WTC11 (cell line): ENCODE data around the gene RNF31. TPM values are rescaled to one million over a fixed set of nuclear protein-coding genes. Genes with fewer than 3 reads are reported as not detected.

Experiments used
- ATAC-seq: fragments of 200-7000 bp; cut with Tn5 transposase; 2 replicates; pipeline ENCODE4 v1.10.0; 2021; ENCODE audit warnings: mild to moderate bottlenecking, moderate library complexity
- CTCF ChIA-PET: fragments of 300-600 bp; sonication (Branson Sonifier 250); formaldehyde crosslinking; loops from one replicate; lab custom pipeline; 2021; ENCODE audit warnings: antibody characterized with exemption; lab: Charles Lee
- POLR2A ChIA-PET: fragments of 350-600 bp; sonication (Branson Sonifier 250); formaldehyde crosslinking; loops from one replicate; lab custom pipeline; 2021; ENCODE audit warnings: antibody characterized with exemption; lab: Charles Lee
- DNase-seq: peaks from one replicate; pipeline ENCODE4 v3.0.0; 2021; ENCODE audit warnings: low spot score
- H3K27ac Mint-ChIP-seq: 2 replicates; pipeline ENCODE4 v1.8.0; 2021; ENCODE audit warnings: mixed read lengths
- H3K27me3 Mint-ChIP-seq: 2 replicates; pipeline ENCODE4 v1.8.0; 2021; ENCODE audit warnings: low read depth, mild to moderate bottlenecking, moderate library complexity, mixed read lengths
- H3K36me3 Mint-ChIP-seq: 2 replicates; pipeline ENCODE4 v1.8.0; 2021; ENCODE audit warnings: mixed read lengths
- H3K4me1 Mint-ChIP-seq: 2 replicates; pipeline ENCODE4 v1.8.0; 2022; ENCODE audit warnings: mixed read lengths
- H3K4me3 Mint-ChIP-seq: 2 replicates; pipeline ENCODE4 v1.8.0; 2021; ENCODE audit warnings: mild to moderate bottlenecking, moderate library complexity, mixed read lengths
- H3K9me3 Mint-ChIP-seq: 2 replicates; pipeline ENCODE4 v1.8.0; 2021; ENCODE audit warnings: mixed read lengths
- CREM ChIP-seq: sonication (generic); formaldehyde crosslinking; IDR thresholded peaks from 2 replicates; pipeline ENCODE4 v1.8.1; 2022; ENCODE audit warnings: mild to moderate bottlenecking, missing genetic modification reagents, moderate library complexity
- ESRRA ChIP-seq: sonication (generic); formaldehyde crosslinking; IDR thresholded peaks from 2 replicates; pipeline ENCODE4 v1.8.1; 2022; ENCODE audit warnings: mild to moderate bottlenecking, missing genetic modification reagents, borderline replicate concordance
- FOXP1 ChIP-seq: sonication (generic); formaldehyde crosslinking; IDR thresholded peaks from 2 replicates; pipeline ENCODE4 v1.8.0; 2022; ENCODE audit warnings: missing genetic modification reagents, mild to moderate bottlenecking, moderate library complexity, borderline replicate concordance
- MYBL2 ChIP-seq: sonication (generic); formaldehyde crosslinking; IDR thresholded peaks from 2 replicates; pipeline ENCODE4 v1.8.1; 2023; ENCODE audit warnings: mild to moderate bottlenecking, moderate library complexity, missing genetic modification reagents
- NFYB ChIP-seq: sonication (generic); formaldehyde crosslinking; conservative IDR thresholded peaks from 2 replicates; pipeline ENCODE4 v1.8.0; 2022; ENCODE audit warnings: low read depth, missing genetic modification reagents
- NR1H2 ChIP-seq: sonication (generic); formaldehyde crosslinking; IDR thresholded peaks from 2 replicates; pipeline ENCODE4 v1.9.0; 2021; ENCODE audit warnings: mild to moderate bottlenecking, moderate library complexity, missing genetic modification reagents
- PRRX2 ChIP-seq: fragments of 250-450 bp; sonication (Bioruptor Pico); IDR thresholded peaks from 2 replicates; pipeline ENCODE4 v1.8.0; 2021; ENCODE audit warnings: mild to moderate bottlenecking
- SMAD3 ChIP-seq: sonication (generic); formaldehyde crosslinking; IDR thresholded peaks from 2 replicates; pipeline ENCODE4 v1.8.0; 2022; ENCODE audit warnings: missing genetic modification reagents, mild to moderate bottlenecking, borderline replicate concordance
- ZNF138 ChIP-seq: sonication (generic); formaldehyde crosslinking; conservative IDR thresholded peaks from 2 replicates; pipeline ENCODE4 v1.8.1; 2022; ENCODE audit warnings: mild to moderate bottlenecking, moderate library complexity, missing genetic modification reagents
- ZNF396 ChIP-seq: fragments of 250-450 bp; sonication (Bioruptor Pico); IDR thresholded peaks from 2 replicates; pipeline ENCODE4 v1.8.0; 2021; ENCODE audit warnings: mild to moderate bottlenecking, moderate library complexity, borderline replicate concordance
- ZNF671 ChIP-seq: fragments of 250-450 bp; sonication (Bioruptor Pico); IDR thresholded peaks from 2 replicates; pipeline ENCODE4 v1.8.0; 2021; ENCODE audit warnings: mild to moderate bottlenecking
- total RNA-seq: library from RNA; stranded (reverse); gene quantifications from 3 replicates; pipeline ENCODE4 v1.2.3, GENCODE V29; 2021
- TF ChIP-seq, protein P1 (sequence below): sonication (generic); formaldehyde crosslinking; IDR thresholded peaks from 2 replicates; pipeline ENCODE4 v1.8.1; 2022; ENCODE audit warnings: low read depth, missing genetic modification reagents, borderline replicate concordance
- TF ChIP-seq, protein P2 (sequence below): sonication (generic); formaldehyde crosslinking; IDR thresholded peaks from 2 replicates; pipeline ENCODE4 v1.8.1; 2023; ENCODE audit warnings: mild to moderate bottlenecking, missing genetic modification reagents, moderate library complexity
- TF ChIP-seq, protein P3 (sequence below): fragments of 250-450 bp; sonication (Bioruptor Pico); IDR thresholded peaks from 2 replicates; pipeline ENCODE4 v1.9.0; 2021; ENCODE audit warnings: moderate library complexity, mild to moderate bottlenecking, inconsistent platforms, borderline replicate concordance
- TF ChIP-seq, protein P4 (sequence below): sonication (generic); formaldehyde crosslinking; IDR thresholded peaks from 2 replicates; pipeline ENCODE4 v1.8.1; 2022; ENCODE audit warnings: mild to moderate bottlenecking, missing genetic modification reagents, moderate library complexity, borderline replicate concordance
- TF ChIP-seq, protein P5 (sequence below): sonication (generic); formaldehyde crosslinking; IDR thresholded peaks from 2 replicates; pipeline ENCODE4 v1.8.1; 2022; ENCODE audit warnings: low read depth, mild to moderate bottlenecking, moderate library complexity, missing genetic modification reagents, borderline replicate concordance
- TF ChIP-seq, protein P6 (sequence below): sonication (generic); formaldehyde crosslinking; IDR thresholded peaks from 2 replicates; pipeline ENCODE4 v1.8.0; 2023; ENCODE audit warnings: missing genetic modification reagents, mild to moderate bottlenecking, borderline replicate concordance
- TF ChIP-seq, protein P7 (sequence below): sonication (generic); formaldehyde crosslinking; IDR thresholded peaks from 2 replicates; pipeline ENCODE4 v1.8.0; 2022; ENCODE audit warnings: mild to moderate bottlenecking, missing genetic modification reagents

RNF31 gene
- total RNA-seq, 1 experiment from 2014 or later = 86.2 TPM

DNA sequence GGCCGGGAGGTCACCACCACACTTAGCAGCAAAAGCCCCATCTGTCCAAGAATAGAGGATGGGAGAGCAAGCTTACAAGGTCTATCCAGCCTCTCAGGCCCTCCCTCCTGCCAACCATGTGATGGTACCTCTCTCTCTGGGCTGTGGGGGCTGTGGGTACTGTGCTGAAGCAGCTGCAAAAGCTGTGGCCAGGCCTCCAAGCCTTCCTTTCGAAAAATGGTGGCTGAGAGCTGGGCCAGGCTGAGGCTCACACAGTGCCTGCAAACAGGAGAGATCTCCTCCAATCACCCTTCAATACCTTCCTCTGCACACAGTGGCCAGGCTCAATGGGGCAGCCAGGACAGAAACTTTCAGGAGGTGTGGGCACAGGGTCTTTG lies 40.2 kb downstream of the RNF31 start:
- CTCF ChIA-PET = interaction anchor here (3.3 kb wide), 1 partner anchor 27 kb away, joined by 24 read pairs; the partner anchor contains the start of gene IRF9
- H3K9me3 Mint-ChIP-seq = no peaks in the 10 kb centered on the region
- peaks cover 35% of the 10 kb centered on the region for H3K36me3 Mint-ChIP-seq
- peak overlapping the region; percentile 89 for H3K4me3 Mint-ChIP-seq
- TF ChIP-seq FOXP1 (CRISPR knock-in tag) (no peak), SMAD3 (CRISPR knock-in tag) (no peak), ZNF671 (no peak), CREM (no peak), ESRRA (CRISPR knock-in tag) (no peak)
- TF ChIP-seq, protein P1, sequence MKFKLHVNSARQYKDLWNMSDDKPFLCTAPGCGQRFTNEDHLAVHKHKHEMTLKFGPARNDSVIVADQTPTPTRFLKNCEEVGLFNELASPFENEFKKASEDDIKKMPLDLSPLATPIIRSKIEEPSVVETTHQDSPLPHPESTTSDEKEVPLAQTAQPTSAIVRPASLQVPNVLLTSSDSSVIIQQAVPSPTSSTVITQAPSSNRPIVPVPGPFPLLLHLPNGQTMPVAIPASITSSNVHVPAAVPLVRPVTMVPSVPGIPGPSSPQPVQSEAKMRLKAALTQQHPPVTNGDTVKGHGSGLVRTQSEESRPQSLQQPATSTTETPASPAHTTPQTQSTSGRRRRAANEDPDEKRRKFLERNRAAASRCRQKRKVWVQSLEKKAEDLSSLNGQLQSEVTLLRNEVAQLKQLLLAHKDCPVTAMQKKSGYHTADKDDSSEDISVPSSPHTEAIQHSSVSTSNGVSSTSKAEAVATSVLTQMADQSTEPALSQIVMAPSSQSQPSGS = no peak
- TF ChIP-seq, protein P2, sequence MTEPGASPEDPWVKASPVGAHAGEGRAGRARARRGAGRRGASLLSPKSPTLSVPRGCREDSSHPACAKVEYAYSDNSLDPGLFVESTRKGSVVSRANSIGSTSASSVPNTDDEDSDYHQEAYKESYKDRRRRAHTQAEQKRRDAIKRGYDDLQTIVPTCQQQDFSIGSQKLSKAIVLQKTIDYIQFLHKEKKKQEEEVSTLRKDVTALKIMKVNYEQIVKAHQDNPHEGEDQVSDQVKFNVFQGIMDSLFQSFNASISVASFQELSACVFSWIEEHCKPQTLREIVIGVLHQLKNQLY (CRISPR knock-in tag) = no peak
- TF ChIP-seq, protein P3, sequence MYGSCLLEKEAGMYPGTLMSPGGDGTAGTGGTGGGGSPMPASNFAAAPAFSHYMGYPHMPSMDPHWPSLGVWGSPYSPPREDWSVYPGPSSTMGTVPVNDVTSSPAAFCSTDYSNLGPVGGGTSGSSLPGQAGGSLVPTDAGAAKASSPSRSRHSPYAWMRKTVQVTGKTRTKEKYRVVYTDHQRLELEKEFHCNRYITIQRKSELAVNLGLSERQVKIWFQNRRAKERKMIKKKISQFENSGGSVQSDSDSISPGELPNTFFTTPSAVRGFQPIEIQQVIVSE (CRISPR knock-in tag) = no peak
- TF ChIP-seq, all 79 proteins: peak for 0
- Mint-ChIP-seq H3K4me1 (peaks cover 16% of the 10 kb centered on the region), H3K27ac (no peak overlapping the region), H3K27me3 (no peaks in the 10 kb centered on the region)
- POLR2A ChIA-PET = interaction anchor here (0.6 to 1.7 kb wide), 3 partner anchors 55 to 667 kb away, joined by 3 to 8 read pairs (median 7); partner anchors contain the start of genes DCAF11, NRL and TINF2
- ATAC-seq (no peak), DNase-seq (no peak)

DNA sequence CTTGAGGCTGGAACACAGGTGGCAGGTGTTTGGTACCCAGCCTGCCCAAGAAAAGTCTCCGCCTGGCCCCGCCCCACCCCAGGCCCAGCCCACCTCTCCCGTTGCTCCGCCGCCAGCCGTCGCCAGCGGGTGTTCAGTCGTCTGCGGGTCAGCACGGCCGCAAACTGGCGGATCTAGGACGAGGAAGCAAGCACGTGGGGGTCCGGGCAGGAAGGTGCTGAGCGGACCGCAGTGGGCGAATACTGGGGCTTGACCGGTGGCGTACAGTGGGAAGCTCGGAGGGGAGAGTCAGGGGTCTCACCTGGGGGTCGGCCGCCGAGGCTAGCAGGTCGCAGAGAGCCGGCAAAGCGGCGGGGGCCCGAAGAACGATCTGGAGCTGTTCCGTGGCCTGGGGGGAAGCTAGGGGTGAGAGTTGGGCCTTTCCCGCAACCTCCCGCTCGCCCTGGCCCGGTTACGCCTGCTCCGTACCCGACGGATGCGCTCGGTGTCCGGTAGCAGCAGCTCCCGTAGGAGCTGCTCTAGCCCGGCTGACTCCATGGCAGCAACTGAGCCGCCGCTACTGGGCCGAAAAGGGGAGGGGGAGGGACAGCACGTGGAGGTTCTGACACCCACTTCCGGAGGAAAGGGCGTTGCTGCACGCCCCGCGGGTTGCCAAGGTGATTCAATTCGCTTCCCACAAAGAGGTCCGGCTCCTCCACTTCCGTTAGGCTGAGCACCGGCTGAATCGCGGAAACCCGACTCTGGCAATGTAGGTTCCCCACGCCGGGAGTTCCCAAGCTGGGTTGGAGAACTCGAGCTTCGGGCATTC lies 41.2 kb downstream of the RNF31 start, which contains the start of gene IPO4:
TSS of gene IPO4 (minus strand) at position 566 of the 808 bp plus-strand sequence. CDS start at position 537, 29 bp downstream.
- Mint-ChIP-seq H3K4me3 (peak within 1 kb of the TSS; percentile 89), H3K27ac (peak within 1 kb of the TSS; percentile 76; the same call in 1 of the 2 replicates), H3K4me1 (peaks cover 16% of the 10 kb centered on the region), H3K36me3 (peaks cover 33% of the 10 kb centered on the region), H3K9me3 (no peaks in the 10 kb centered on the region), H3K27me3 (no peaks in the 10 kb centered on the region)
- DNase-seq = peak; percentile 97
- POLR2A ChIA-PET = interaction anchor here (0.6 to 1.7 kb wide), 7 partner anchors 20 to 668 kb away, joined by 3 to 11 read pairs (median 7); partner anchors contain the start of genes CHMP4A, DCAF11, IRF9 and MDP1
- ATAC-seq = peak; percentile 88
- CTCF ChIA-PET = interaction anchor here (0.5 to 3.3 kb wide), 12 partner anchors 17 to 243 kb away, joined by 3 to 24 read pairs (median 4); partner anchors contain the start of genes CHMP4A, DCAF11, IRF9 and MDP1
- TF ChIP-seq ZNF138 (CRISPR knock-in tag) (peak; percentile 72; the same call in 1 of the 2 replicates), NR1H2 (peak; percentile 74; the same call in 1 of the 2 replicates), MYBL2 (CRISPR knock-in tag) (peak; percentile 82), SMAD3 (CRISPR knock-in tag) (peak; percentile 82; the same call in 1 of the 2 replicates), PRRX2 (CRISPR knock-in tag) (0 out of 2 replicates have a peak, but pooled peaks have one; percentile 39), ESRRA (CRISPR knock-in tag) (peak; percentile 90; the same call in 1 of the 2 replicates), NFYB (CRISPR knock-in tag) (no peak), ZNF396 (CRISPR knock-in tag) (no peak)
- TF ChIP-seq, protein P4, sequence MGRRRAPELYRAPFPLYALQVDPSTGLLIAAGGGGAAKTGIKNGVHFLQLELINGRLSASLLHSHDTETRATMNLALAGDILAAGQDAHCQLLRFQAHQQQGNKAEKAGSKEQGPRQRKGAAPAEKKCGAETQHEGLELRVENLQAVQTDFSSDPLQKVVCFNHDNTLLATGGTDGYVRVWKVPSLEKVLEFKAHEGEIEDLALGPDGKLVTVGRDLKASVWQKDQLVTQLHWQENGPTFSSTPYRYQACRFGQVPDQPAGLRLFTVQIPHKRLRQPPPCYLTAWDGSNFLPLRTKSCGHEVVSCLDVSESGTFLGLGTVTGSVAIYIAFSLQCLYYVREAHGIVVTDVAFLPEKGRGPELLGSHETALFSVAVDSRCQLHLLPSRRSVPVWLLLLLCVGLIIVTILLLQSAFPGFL (CRISPR knock-in tag) = peak; percentile 88; the same call in 1 of the 2 replicates
- TF ChIP-seq, protein P5, sequence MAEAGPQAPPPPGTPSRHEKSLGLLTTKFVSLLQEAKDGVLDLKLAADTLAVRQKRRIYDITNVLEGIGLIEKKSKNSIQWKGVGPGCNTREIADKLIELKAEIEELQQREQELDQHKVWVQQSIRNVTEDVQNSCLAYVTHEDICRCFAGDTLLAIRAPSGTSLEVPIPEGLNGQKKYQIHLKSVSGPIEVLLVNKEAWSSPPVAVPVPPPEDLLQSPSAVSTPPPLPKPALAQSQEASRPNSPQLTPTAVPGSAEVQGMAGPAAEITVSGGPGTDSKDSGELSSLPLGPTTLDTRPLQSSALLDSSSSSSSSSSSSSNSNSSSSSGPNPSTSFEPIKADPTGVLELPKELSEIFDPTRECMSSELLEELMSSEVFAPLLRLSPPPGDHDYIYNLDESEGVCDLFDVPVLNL (CRISPR knock-in tag) = no peak
- TF ChIP-seq, protein P6, sequence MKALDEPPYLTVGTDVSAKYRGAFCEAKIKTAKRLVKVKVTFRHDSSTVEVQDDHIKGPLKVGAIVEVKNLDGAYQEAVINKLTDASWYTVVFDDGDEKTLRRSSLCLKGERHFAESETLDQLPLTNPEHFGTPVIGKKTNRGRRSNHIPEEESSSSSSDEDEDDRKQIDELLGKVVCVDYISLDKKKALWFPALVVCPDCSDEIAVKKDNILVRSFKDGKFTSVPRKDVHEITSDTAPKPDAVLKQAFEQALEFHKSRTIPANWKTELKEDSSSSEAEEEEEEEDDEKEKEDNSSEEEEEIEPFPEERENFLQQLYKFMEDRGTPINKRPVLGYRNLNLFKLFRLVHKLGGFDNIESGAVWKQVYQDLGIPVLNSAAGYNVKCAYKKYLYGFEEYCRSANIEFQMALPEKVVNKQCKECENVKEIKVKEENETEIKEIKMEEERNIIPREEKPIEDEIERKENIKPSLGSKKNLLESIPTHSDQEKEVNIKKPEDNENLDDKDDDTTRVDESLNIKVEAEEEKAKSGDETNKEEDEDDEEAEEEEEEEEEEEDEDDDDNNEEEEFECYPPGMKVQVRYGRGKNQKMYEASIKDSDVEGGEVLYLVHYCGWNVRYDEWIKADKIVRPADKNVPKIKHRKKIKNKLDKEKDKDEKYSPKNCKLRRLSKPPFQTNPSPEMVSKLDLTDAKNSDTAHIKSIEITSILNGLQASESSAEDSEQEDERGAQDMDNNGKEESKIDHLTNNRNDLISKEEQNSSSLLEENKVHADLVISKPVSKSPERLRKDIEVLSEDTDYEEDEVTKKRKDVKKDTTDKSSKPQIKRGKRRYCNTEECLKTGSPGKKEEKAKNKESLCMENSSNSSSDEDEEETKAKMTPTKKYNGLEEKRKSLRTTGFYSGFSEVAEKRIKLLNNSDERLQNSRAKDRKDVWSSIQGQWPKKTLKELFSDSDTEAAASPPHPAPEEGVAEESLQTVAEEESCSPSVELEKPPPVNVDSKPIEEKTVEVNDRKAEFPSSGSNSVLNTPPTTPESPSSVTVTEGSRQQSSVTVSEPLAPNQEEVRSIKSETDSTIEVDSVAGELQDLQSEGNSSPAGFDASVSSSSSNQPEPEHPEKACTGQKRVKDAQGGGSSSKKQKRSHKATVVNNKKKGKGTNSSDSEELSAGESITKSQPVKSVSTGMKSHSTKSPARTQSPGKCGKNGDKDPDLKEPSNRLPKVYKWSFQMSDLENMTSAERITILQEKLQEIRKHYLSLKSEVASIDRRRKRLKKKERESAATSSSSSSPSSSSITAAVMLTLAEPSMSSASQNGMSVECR (CRISPR knock-in tag) = peak; percentile 71; the same call in 1 of the 2 replicates
- TF ChIP-seq, protein P7, sequence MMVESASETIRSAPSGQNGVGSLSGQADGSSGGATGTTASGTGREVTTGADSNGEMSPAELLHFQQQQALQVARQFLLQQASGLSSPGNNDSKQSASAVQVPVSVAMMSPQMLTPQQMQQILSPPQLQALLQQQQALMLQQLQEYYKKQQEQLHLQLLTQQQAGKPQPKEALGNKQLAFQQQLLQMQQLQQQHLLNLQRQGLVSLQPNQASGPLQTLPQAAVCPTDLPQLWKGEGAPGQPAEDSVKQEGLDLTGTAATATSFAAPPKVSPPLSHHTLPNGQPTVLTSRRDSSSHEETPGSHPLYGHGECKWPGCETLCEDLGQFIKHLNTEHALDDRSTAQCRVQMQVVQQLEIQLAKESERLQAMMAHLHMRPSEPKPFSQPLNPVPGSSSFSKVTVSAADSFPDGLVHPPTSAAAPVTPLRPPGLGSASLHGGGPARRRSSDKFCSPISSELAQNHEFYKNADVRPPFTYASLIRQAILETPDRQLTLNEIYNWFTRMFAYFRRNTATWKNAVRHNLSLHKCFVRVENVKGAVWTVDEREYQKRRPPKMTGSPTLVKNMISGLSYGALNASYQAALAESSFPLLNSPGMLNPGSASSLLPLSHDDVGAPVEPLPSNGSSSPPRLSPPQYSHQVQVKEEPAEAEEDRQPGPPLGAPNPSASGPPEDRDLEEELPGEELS = 0 out of 2 replicates have a peak, but pooled peaks have one; percentile 52
